ENCODE data around the gene NMT2.

NMT2 gene

DNA sequence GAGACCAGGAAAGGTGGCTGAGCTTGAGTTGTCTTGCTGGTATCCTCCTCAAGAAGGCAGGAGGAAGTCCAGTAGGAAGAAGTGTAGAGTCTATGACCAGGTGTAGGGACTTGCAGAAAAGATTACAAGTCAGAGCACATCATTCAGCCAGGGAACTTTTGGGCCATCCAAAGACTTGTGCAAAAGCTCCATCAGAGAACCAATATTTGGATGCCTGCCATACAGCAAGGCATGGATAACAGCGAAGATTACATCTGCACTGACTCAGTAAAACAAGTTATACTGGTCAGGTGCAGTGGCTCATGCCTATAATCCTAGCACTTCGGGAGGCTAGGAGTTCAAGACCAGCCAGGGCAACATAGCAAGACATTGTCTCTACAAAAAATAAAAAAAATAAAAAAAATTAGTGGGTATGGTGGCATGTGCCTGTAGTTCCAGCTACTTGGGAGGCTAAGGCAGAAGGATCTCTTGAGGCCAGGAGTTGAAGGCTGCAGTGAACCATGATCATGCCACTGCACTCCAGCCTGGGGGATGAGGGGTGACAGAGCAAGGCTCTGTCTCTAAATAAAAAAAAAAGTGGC is 13.2 kb upstream of the NMT2 start:
- Histone ChIP-seq H3K27me3 (ENCODE audit: insufficient read depth, low read length) (no peaks in the 10 kb centered on the region), H2BK12ac (ENCODE audit: low read length) (no peak overlapping the region), H3K79me1 (ENCODE audit: low read length) (no peaks in the 10 kb centered on the region), H3K79me2 (ENCODE audit: control insufficient read depth, insufficient read depth, low read length, poor library complexity) (no peaks in the 10 kb centered on the region), H3K27ac (ENCODE audit: low read depth, low read length) (no peak overlapping the region), H2AK5ac (ENCODE audit: low read length) (no peak overlapping the region), H3K14ac (ENCODE audit: low read length) (no peak overlapping the region), H3K4me1 (ENCODE audit: control insufficient read depth in 1 of 2, insufficient read depth in 2 of 2, low read length in 2 of 2) (no peaks in the 10 kb centered on the region), H3K9me3 (ENCODE audit: insufficient read depth, low read depth, low read length) (no peaks in the 10 kb centered on the region), H3K36me3 (ENCODE audit: control insufficient read depth in 1 of 2, insufficient read depth in 2 of 2, low read length in 2 of 2) (no peaks in the 10 kb centered on the region), H3K4ac (ENCODE audit: low read depth, low read length) (no peak overlapping the region), H3K18ac (ENCODE audit: low read length) (no peak overlapping the region), H2AFZ (ENCODE audit: insufficient read depth, low read length, poor library complexity) (no peak overlapping the region), H3K4me3 (ENCODE audit: low read depth, low read length) (no peak overlapping the region), H3K9ac (ENCODE audit: low read length) (no peak overlapping the region), H4K12ac (ENCODE audit: low read depth, low read length) (no peak overlapping the region), H2BK5ac (ENCODE audit: low read depth, low read length, poor library complexity) (no peak overlapping the region), H3K23ac (ENCODE audit: low read length) (no peak overlapping the region), H3K4me2 (ENCODE audit: low read length) (no peak overlapping the region), H4K91ac (ENCODE audit: low read depth, low read length) (no peak overlapping the region), H2BK120ac (ENCODE audit: insufficient read depth, low read length, poor library complexity) (no peak overlapping the region), H4K8ac (ENCODE audit: low read depth, low read length) (no peak overlapping the region)
- DNase-seq: peak in 1 of 2 donors; percentile 45
- no CpG with 5 or more reads among the region's 2 CpGs for WGBS (ENCODE audit: extremely low coverage, insufficient coverage, insufficient read length)

DNA sequence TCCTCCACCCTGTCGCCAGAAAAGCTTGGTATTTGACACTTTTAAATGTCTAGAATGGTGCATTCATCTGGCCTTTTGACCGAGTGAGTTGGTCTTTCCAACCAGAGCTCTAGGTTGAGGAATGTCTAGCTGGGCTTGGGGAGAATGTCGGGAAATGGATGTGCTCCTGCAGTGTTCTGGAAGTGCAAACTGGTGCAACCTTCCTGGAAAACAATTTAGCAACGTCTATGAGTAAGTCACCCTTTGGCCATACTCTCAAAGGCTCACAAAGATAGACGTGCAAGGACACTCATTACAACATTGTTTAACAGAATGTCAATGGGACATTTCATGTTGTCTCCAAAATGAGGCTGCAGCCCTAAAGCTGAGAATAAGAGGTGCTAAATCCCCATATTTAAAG is 12.2 kb upstream of the NMT2 start:
- no peaks in the 10 kb centered on the region for H3K79me1 ChIP-seq (ENCODE audit: low read length)
- no peak overlapping the region for H4K91ac ChIP-seq (ENCODE audit: low read depth, low read length)
- no peak overlapping the region for H3K4ac ChIP-seq (ENCODE audit: low read depth, low read length)
- no peaks in the 10 kb centered on the region for H3K79me2 ChIP-seq (ENCODE audit: control insufficient read depth, insufficient read depth, low read length, poor library complexity)
- no peaks in the 10 kb centered on the region for H3K36me3 ChIP-seq (ENCODE audit: control insufficient read depth in 1 of 2, insufficient read depth in 2 of 2, low read length in 2 of 2)
- peak in 1 of 2 donors; percentile 79 for DNase-seq
- H4K12ac ChIP-seq (ENCODE audit: low read depth, low read length): no peak overlapping the region
- no peak overlapping the region for H2BK12ac ChIP-seq (ENCODE audit: low read length)
- H3K9ac ChIP-seq (ENCODE audit: low read length): no peak overlapping the region
- no peak overlapping the region for H2BK120ac ChIP-seq (ENCODE audit: insufficient read depth, low read length, poor library complexity)
- no peak overlapping the region for H3K4me3 ChIP-seq (ENCODE audit: low read depth, low read length)
- no peak overlapping the region for H2BK5ac ChIP-seq (ENCODE audit: low read depth, low read length, poor library complexity)
- WGBS (ENCODE audit: extremely low coverage, insufficient coverage, insufficient read length): no CpG with 5 or more reads among the region's 5 CpGs
- no peaks in the 10 kb centered on the region for H3K27me3 ChIP-seq (ENCODE audit: insufficient read depth, low read length)
- H3K9me3 ChIP-seq (ENCODE audit: insufficient read depth, low read depth, low read length): no peaks in the 10 kb centered on the region
- H3K14ac ChIP-seq (ENCODE audit: low read length): no peak overlapping the region
- H3K18ac ChIP-seq (ENCODE audit: low read length): no peak overlapping the region
- no peaks in the 10 kb centered on the region for H3K4me1 ChIP-seq (ENCODE audit: control insufficient read depth in 1 of 2, insufficient read depth in 2 of 2, low read length in 2 of 2)
- no peak overlapping the region for H3K27ac ChIP-seq (ENCODE audit: low read depth, low read length)
- no peak overlapping the region for H3K23ac ChIP-seq (ENCODE audit: low read length)
- H3K4me2 ChIP-seq (ENCODE audit: low read length): no peak overlapping the region
- no peak overlapping the region for H2AFZ ChIP-seq (ENCODE audit: insufficient read depth, low read length, poor library complexity)
- H2AK5ac ChIP-seq (ENCODE audit: low read length): no peak overlapping the region
- H4K8ac ChIP-seq (ENCODE audit: low read depth, low read length): no peak overlapping the region

- no peak for DNase-seq
- no CpG with 5 or more reads among the region's 3 CpGs for WGBS (ENCODE audit: extremely low coverage, insufficient coverage, insufficient read length)
- no peaks in the 10 kb centered on the region for H3K36me3 ChIP-seq (ENCODE audit: control insufficient read depth in 1 of 2, insufficient read depth in 2 of 2, low read length in 2 of 2)
- no peak overlapping the region for H3K27ac ChIP-seq (ENCODE audit: low read depth, low read length)
- no peak overlapping the region for H2BK5ac ChIP-seq (ENCODE audit: low read depth, low read length, poor library complexity)
- no peaks in the 10 kb centered on the region for H3K79me2 ChIP-seq (ENCODE audit: control insufficient read depth, insufficient read depth, low read length, poor library complexity)
- no peak overlapping the region for H2AK5ac ChIP-seq (ENCODE audit: low read length)
- H3K4ac ChIP-seq (ENCODE audit: low read depth, low read length): no peak overlapping the region
- no peak overlapping the region for H4K8ac ChIP-seq (ENCODE audit: low read depth, low read length)
- no peak overlapping the region for H3K18ac ChIP-seq (ENCODE audit: low read length)
- no peak overlapping the region for H2BK12ac ChIP-seq (ENCODE audit: low read length)
- no peaks in the 10 kb centered on the region for H3K9me3 ChIP-seq (ENCODE audit: insufficient read depth, low read depth, low read length)
- no peak overlapping the region for H3K9ac ChIP-seq (ENCODE audit: low read length)
- H4K91ac ChIP-seq (ENCODE audit: low read depth, low read length): no peak overlapping the region
- H2AFZ ChIP-seq (ENCODE audit: insufficient read depth, low read length, poor library complexity): no peak overlapping the region
- H3K4me2 ChIP-seq (ENCODE audit: low read length): no peak overlapping the region
- no peaks in the 10 kb centered on the region for H3K27me3 ChIP-seq (ENCODE audit: insufficient read depth, low read length)
- no peak overlapping the region for H3K4me3 ChIP-seq (ENCODE audit: low read depth, low read length)
- H3K14ac ChIP-seq (ENCODE audit: low read length): no peak overlapping the region
- H4K12ac ChIP-seq (ENCODE audit: low read depth, low read length): no peak overlapping the region
- H3K79me1 ChIP-seq (ENCODE audit: low read length): no peaks in the 10 kb centered on the region
- no peak overlapping the region for H3K23ac ChIP-seq (ENCODE audit: low read length)
- H3K4me1 ChIP-seq (ENCODE audit: control insufficient read depth in 1 of 2, insufficient read depth in 2 of 2, low read length in 2 of 2): no peaks in the 10 kb centered on the region
- no peak overlapping the region for H2BK120ac ChIP-seq (ENCODE audit: insufficient read depth, low read length, poor library complexity)
Measured at GRCh38 chr10:15176269-15176668, 7.8 kb upstream of the NMT2 start.

GRCh38 chr10:15175587-15175986 is 7.1 kb upstream of the NMT2 start:
- DNase-seq: no peak
- no peak overlapping the region for H2AK5ac ChIP-seq (ENCODE audit: low read length)
- H3K4me3 ChIP-seq (ENCODE audit: low read depth, low read length): no peak overlapping the region
- H2BK12ac ChIP-seq (ENCODE audit: low read length): no peak overlapping the region
- no peaks in the 10 kb centered on the region for H3K79me2 ChIP-seq (ENCODE audit: control insufficient read depth, insufficient read depth, low read length, poor library complexity)
- no peaks in the 10 kb centered on the region for H3K9me3 ChIP-seq (ENCODE audit: insufficient read depth, low read depth, low read length)
- H2BK120ac ChIP-seq (ENCODE audit: insufficient read depth, low read length, poor library complexity): no peak overlapping the region
- no peaks in the 10 kb centered on the region for H3K79me1 ChIP-seq (ENCODE audit: low read length)
- H3K14ac ChIP-seq (ENCODE audit: low read length): no peak overlapping the region
- H3K23ac ChIP-seq (ENCODE audit: low read length): no peak overlapping the region
- no peak overlapping the region for H3K27ac ChIP-seq (ENCODE audit: low read depth, low read length)
- H4K8ac ChIP-seq (ENCODE audit: low read depth, low read length): no peak overlapping the region
- no peak overlapping the region for H3K9ac ChIP-seq (ENCODE audit: low read length)
- H3K27me3 ChIP-seq (ENCODE audit: insufficient read depth, low read length): no peaks in the 10 kb centered on the region
- no peak overlapping the region for H2AFZ ChIP-seq (ENCODE audit: insufficient read depth, low read length, poor library complexity)
- H3K36me3 ChIP-seq (ENCODE audit: control insufficient read depth in 1 of 2, insufficient read depth in 2 of 2, low read length in 2 of 2): no peaks in the 10 kb centered on the region
- no peaks in the 10 kb centered on the region for H3K4me1 ChIP-seq (ENCODE audit: control insufficient read depth in 1 of 2, insufficient read depth in 2 of 2, low read length in 2 of 2)
- H4K12ac ChIP-seq (ENCODE audit: low read depth, low read length): no peak overlapping the region
- no peak overlapping the region for H3K4ac ChIP-seq (ENCODE audit: low read depth, low read length)
- no peak overlapping the region for H3K4me2 ChIP-seq (ENCODE audit: low read length)
- H2BK5ac ChIP-seq (ENCODE audit: low read depth, low read length, poor library complexity): no peak overlapping the region
- no peak overlapping the region for H4K91ac ChIP-seq (ENCODE audit: low read depth, low read length)
- no peak overlapping the region for H3K18ac ChIP-seq (ENCODE audit: low read length)
- WGBS (ENCODE audit: extremely low coverage, insufficient coverage, insufficient read length): no CpG with 5 or more reads among the region's 6 CpGs

All from trophoblast cell (in vitro differentiated cells and primary cell).